ACC112 (cell line): Measurements from ENCODE around the gene KIF25.
"Not testable (repeated sequence)": the region's sequence is repeated elsewhere in the genome, so short reads cannot be mapped to it uniquely, and the experiment has no call there.

ENCODE experiments used
- H2AFZ ChIP-seq: fragments of 200-600 bp; sonication (generic); one replicate; pipeline ENCODE4 v1.6.0; 2017; ENCODE audit warnings: antibody characterized with exemption, low read length; ENCODE audit not compliant: unreplicated experiment
- H3K27ac ChIP-seq: fragments of 200-600 bp; sonication (generic); 2 replicates; pipeline ENCODE4 v1.5.1; 2014; ENCODE audit warnings: low read depth, mild to moderate bottlenecking, antibody characterized with exemption, low read length, moderate library complexity
- H3K27me3 ChIP-seq: fragments of 200-600 bp; sonication (generic); 2 replicates; pipeline ENCODE4 v1.6.1; 2014; ENCODE audit warnings: mild to moderate bottlenecking, antibody characterized with exemption, low read length, moderate library complexity, mixed read lengths; ENCODE audit not compliant: insufficient read depth
- H3K36me3 ChIP-seq: fragments of 200-600 bp; sonication (generic); 2 replicates; pipeline ENCODE4 v1.6.1; 2016; ENCODE audit warnings: mild to moderate bottlenecking, antibody characterized with exemption, low read length, moderate library complexity, mixed read lengths; ENCODE audit not compliant: insufficient read depth
- H3K4me1 ChIP-seq: fragments of 200-600 bp; sonication (generic); one replicate; pipeline ENCODE4 v1.6.1; 2016; ENCODE audit warnings: low read length, mixed read lengths; ENCODE audit not compliant: insufficient read depth, unreplicated experiment, control insufficient read depth
- H3K4me3 ChIP-seq: fragments of 200-600 bp; sonication (generic); 2 replicates; pipeline ENCODE4 v1.5.1; 2014; ENCODE audit warnings: mild to moderate bottlenecking, low read depth, low read length
- H3K79me2 ChIP-seq: fragments of 200-600 bp; sonication (generic); one replicate; pipeline ENCODE4 v1.6.0; 2016; ENCODE audit warnings: low read length; ENCODE audit not compliant: control insufficient read depth, unreplicated experiment, insufficient read depth

The KIF25 gene

GRCh38 chr6:167996424-167997199 lies 859 bp upstream of the KIF25 start:
- H3K36me3 ChIP-seq = no peaks in the 10 kb centered on the region
- no peak overlapping the region for H3K27ac ChIP-seq
- no peaks in the 10 kb centered on the region for H3K4me1 ChIP-seq
- H3K4me3 ChIP-seq = no peak overlapping the region
- H3K79me2 ChIP-seq = no peaks in the 10 kb centered on the region
- H2AFZ ChIP-seq = no peak overlapping the region
- peaks cover 16% of the 10 kb centered on the region for H3K27me3 ChIP-seq

- H2AFZ ChIP-seq = no peak overlapping the region
- H3K4me3 ChIP-seq = no peak overlapping the region
- no peak overlapping the region for H3K27ac ChIP-seq
- H3K4me1 ChIP-seq = no peaks in the 10 kb centered on the region
- H3K79me2 ChIP-seq = no peaks in the 10 kb centered on the region
- no peaks in the 10 kb centered on the region for H3K36me3 ChIP-seq
- peaks cover 19% of the 10 kb centered on the region for H3K27me3 ChIP-seq
Observed at GRCh38 chr6:167998215-167998614, 744 bp downstream of the KIF25 start.

- Histone ChIP-seq H3K4me3 (no peak overlapping the region), H2AFZ (no peak overlapping the region), H3K27ac (no peak overlapping the region), H3K36me3 (no peaks in the 10 kb centered on the region), H3K79me2 (no peaks in the 10 kb centered on the region), H3K27me3 (peaks cover 29% of the 10 kb centered on the region), H3K4me1 (no peaks in the 10 kb centered on the region)
Observed at GRCh38 chr6:168000198-168001028, 2.9 kb downstream of the KIF25 start.

GRCh38 chr6:168001029-168001332 lies 3.5 kb downstream of the KIF25 start:
- no peaks in the 10 kb centered on the region for H3K36me3 ChIP-seq
- no peak overlapping the region for H3K4me3 ChIP-seq
- no peak overlapping the region for H3K27ac ChIP-seq
- no peaks in the 10 kb centered on the region for H3K4me1 ChIP-seq
- no peak overlapping the region for H2AFZ ChIP-seq
- H3K79me2 ChIP-seq = no peaks in the 10 kb centered on the region
- H3K27me3 ChIP-seq = peaks cover 29% of the 10 kb centered on the region

GRCh38 chr6:168001514-168001913 lies 4.0 kb downstream of the KIF25 start:
- peaks cover 29% of the 10 kb centered on the region for H3K27me3 ChIP-seq
- H3K4me1 ChIP-seq, H2AFZ ChIP-seq, H3K27ac ChIP-seq, H3K36me3 ChIP-seq, H3K4me3 ChIP-seq, H3K79me2 ChIP-seq: not testable (repeated sequence)

GRCh38 chr6:168002804-168003203 lies 5.3 kb downstream of the KIF25 start:
- Histone ChIP-seq H3K4me3 (no peak overlapping the region), H2AFZ (no peak overlapping the region)

GRCh38 chr6:168004023-168004422 lies 6.6 kb downstream of the KIF25 start:
- Histone ChIP-seq H3K27ac (no peak overlapping the region), H3K4me3 (no peak overlapping the region), H3K36me3 (no peaks in the 10 kb centered on the region), H3K27me3 (peaks cover 17% of the 10 kb centered on the region), H3K79me2 (no peaks in the 10 kb centered on the region), H3K4me1 (peaks cover 9% of the 10 kb centered on the region), H2AFZ (no peak overlapping the region)

More at GRCh38 chr6:168002804-168003203, 5.3 kb downstream of the KIF25 start:
- peaks cover 7% of the 10 kb centered on the region for H3K4me1 ChIP-seq
- H3K36me3 ChIP-seq = no peaks in the 10 kb centered on the region
- peaks cover 25% of the 10 kb centered on the region for H3K27me3 ChIP-seq
- no peak overlapping the region for H3K27ac ChIP-seq
- H3K79me2 ChIP-seq = no peaks in the 10 kb centered on the region

- Histone ChIP-seq H3K27ac (no peak overlapping the region), H3K4me1 (peaks cover 9% of the 10 kb centered on the region), H3K27me3 (peaks cover 14% of the 10 kb centered on the region), H3K4me3 (no peak overlapping the region), H3K36me3 (no peaks in the 10 kb centered on the region), H2AFZ (no peak overlapping the region), H3K79me2 (no peaks in the 10 kb centered on the region)
Observed at GRCh38 chr6:168004945-168005344, 7.5 kb downstream of the KIF25 start.

GRCh38 chr6:168005796-168006195 lies 8.3 kb downstream of the KIF25 start:
- peaks cover 9% of the 10 kb centered on the region for H3K4me1 ChIP-seq
- H3K27me3 ChIP-seq = peaks cover 14% of the 10 kb centered on the region
- H3K27ac ChIP-seq = no peak overlapping the region
- no peaks in the 10 kb centered on the region for H3K79me2 ChIP-seq
- H3K4me3 ChIP-seq = no peak overlapping the region
- H2AFZ ChIP-seq = no peak overlapping the region
- no peaks in the 10 kb centered on the region for H3K36me3 ChIP-seq

GRCh38 chr6:168007592-168008338 lies 10.3 kb downstream of the KIF25 start:
- no peak overlapping the region for H3K4me3 ChIP-seq
- peaks cover 9% of the 10 kb centered on the region for H3K4me1 ChIP-seq
- no peak overlapping the region for H2AFZ ChIP-seq
- H3K27me3 ChIP-seq = peaks cover 14% of the 10 kb centered on the region
- peak overlapping the region; percentile 83 for H3K27ac ChIP-seq
- no peaks in the 10 kb centered on the region for H3K79me2 ChIP-seq
- H3K36me3 ChIP-seq = no peaks in the 10 kb centered on the region
